Hepatocyte (in vitro differentiated cells): ENCODE data around the gene TCHP. TPM values are rescaled to one million over a fixed set of nuclear protein-coding genes. Genes with fewer than 3 reads are reported as not detected.

Experiments
- DNase-seq: peaks from one replicate; pipeline ENCODE4 v3.0.0-alpha.2; 2016; ENCODE audit warnings: low spot score
- H2AFZ ChIP-seq: fragments of 200-600 bp; sonication (generic); 2 replicates; pipeline ENCODE4 v1.6.0; 2016; ENCODE audit warnings: antibody characterized with exemption, mild to moderate bottlenecking
- H3K27ac ChIP-seq: fragments of 200-600 bp; sonication (generic); 2 replicates; pipeline ENCODE4 v1.5.1; 2016; ENCODE audit warnings: mild to moderate bottlenecking
- H3K27me3 ChIP-seq: fragments of 200-600 bp; sonication (generic); 2 replicates; pipeline ENCODE4 v1.6.1; 2016
- H3K36me3 ChIP-seq: fragments of 200-600 bp; sonication (generic); replicated peaks from 2 replicates; pipeline ENCODE4 v1.5.1; 2016; ENCODE audit warnings: low read depth; ENCODE audit not compliant: insufficient read depth
- H3K4me1 ChIP-seq: fragments of 200-600 bp; sonication (generic); 2 replicates; pipeline ENCODE4 v1.5.1; 2016; ENCODE audit warnings: mild to moderate bottlenecking, moderate library complexity; ENCODE audit not compliant: insufficient read depth
- H3K4me2 ChIP-seq: fragments of 200-600 bp; sonication (generic); 2 replicates; pipeline ENCODE4 v1.6.0; 2016
- H3K4me3 ChIP-seq: fragments of 200-600 bp; sonication (generic); 2 replicates; pipeline ENCODE4 v1.5.1; 2016; ENCODE audit warnings: mild to moderate bottlenecking
- H3K79me2 ChIP-seq: fragments of 200-600 bp; sonication (generic); 2 replicates; pipeline ENCODE4 v1.6.0; 2017; ENCODE audit warnings: mild to moderate bottlenecking
- H3K9me2 ChIP-seq: fragments of 200-600 bp; sonication (generic); replicated peaks from 2 replicates; pipeline ENCODE4 v1.6.0; 2017; ENCODE audit warnings: mild to moderate bottlenecking; ENCODE audit not compliant: insufficient read depth
- H3K9me3 ChIP-seq: fragments of 200-600 bp; sonication (generic); 2 replicates; pipeline ENCODE4 v1.5.1; 2016; ENCODE audit warnings: low read depth, mild to moderate bottlenecking
- H4K20me1 ChIP-seq: fragments of 200-600 bp; sonication (generic); 2 replicates; pipeline ENCODE4 v1.6.0; 2016; ENCODE audit warnings: mild to moderate bottlenecking; ENCODE audit not compliant: insufficient read depth, poor library complexity, severe bottlenecking
- EZH2 ChIP-seq: fragments of 200-600 bp; sonication (generic); IDR thresholded peaks from 2 replicates; pipeline ENCODE4 v1.6.1; 2016; ENCODE audit warnings: antibody characterized with exemption, mild to moderate bottlenecking, borderline replicate concordance
- EZH2phosphoT487 ChIP-seq: fragments of 200-600 bp; sonication (generic); IDR thresholded peaks from one replicate; pipeline ENCODE4 v1.6.1; 2018; ENCODE audit warnings: antibody characterized with exemption, mild to moderate bottlenecking, low read depth, moderate library complexity; ENCODE audit not compliant: unreplicated experiment, severe bottlenecking
- WGBS: methylation state at CpG from one replicate; pipeline ENCODE4 v1.1.6; 2016; ENCODE audit warnings: low lambda C conversion rate; ENCODE audit errors: missing lambda C conversion rate; 5-methylcytosine and 5-hydroxymethylcytosine counted together
- polyA plus RNA-seq: library from polyadenylated mRNA; unstranded; fragments of >200 nt; fragmentation: Nextera tagmentation; extraction: Ambion mirVana; gene quantifications from 2 replicates; pipeline ENCODE4 v1.2.1, GENCODE V29; 2016
- total RNA-seq: library from RNA; depleted of rRNA; stranded (reverse); fragments of >200 nt; gene quantifications from 2 replicates; pipeline ENCODE4 v1.2.3, GENCODE V29; 2014
- TF ChIP-seq, protein P1 (sequence below): fragments of 200-600 bp; sonication (generic); IDR thresholded peaks from 2 replicates; pipeline ENCODE4 v1.5.1; 2016; ENCODE audit warnings: antibody characterized with exemption, mild to moderate bottlenecking; ENCODE audit not compliant: poor library complexity

Gene TCHP
- total and polyA plus RNA-seq, 2 experiments from 2014 or later: 5.5 to 8.0 TPM

GRCh38 chr12:109943811-109944210 is 43.7 kb downstream of the TCHP start:
- 93% methylated on average over 7 of the region's 7 CpGs for WGBS
- TF ChIP-seq EZH2: no peak
- TF ChIP-seq, protein P1, sequence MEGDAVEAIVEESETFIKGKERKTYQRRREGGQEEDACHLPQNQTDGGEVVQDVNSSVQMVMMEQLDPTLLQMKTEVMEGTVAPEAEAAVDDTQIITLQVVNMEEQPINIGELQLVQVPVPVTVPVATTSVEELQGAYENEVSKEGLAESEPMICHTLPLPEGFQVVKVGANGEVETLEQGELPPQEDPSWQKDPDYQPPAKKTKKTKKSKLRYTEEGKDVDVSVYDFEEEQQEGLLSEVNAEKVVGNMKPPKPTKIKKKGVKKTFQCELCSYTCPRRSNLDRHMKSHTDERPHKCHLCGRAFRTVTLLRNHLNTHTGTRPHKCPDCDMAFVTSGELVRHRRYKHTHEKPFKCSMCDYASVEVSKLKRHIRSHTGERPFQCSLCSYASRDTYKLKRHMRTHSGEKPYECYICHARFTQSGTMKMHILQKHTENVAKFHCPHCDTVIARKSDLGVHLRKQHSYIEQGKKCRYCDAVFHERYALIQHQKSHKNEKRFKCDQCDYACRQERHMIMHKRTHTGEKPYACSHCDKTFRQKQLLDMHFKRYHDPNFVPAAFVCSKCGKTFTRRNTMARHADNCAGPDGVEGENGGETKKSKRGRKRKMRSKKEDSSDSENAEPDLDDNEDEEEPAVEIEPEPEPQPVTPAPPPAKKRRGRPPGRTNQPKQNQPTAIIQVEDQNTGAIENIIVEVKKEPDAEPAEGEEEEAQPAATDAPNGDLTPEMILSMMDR: no peak
- no peak for TF ChIP-seq EZH2phosphoT487
- no peak overlapping the region for H3K27ac ChIP-seq
- H3K4me2 ChIP-seq: no peak overlapping the region
- no peaks in the 10 kb centered on the region for H4K20me1 ChIP-seq
- no peak overlapping the region for H3K4me3 ChIP-seq
- H2AFZ ChIP-seq: no peak overlapping the region
- peaks cover 12% of the 10 kb centered on the region for H3K4me1 ChIP-seq
- no peaks in the 10 kb centered on the region for H3K27me3 ChIP-seq
- H3K9me2 ChIP-seq: no peaks in the 10 kb centered on the region
- no peaks in the 10 kb centered on the region for H3K9me3 ChIP-seq
- H3K79me2 ChIP-seq: no peaks in the 10 kb centered on the region
- DNase-seq: no peak
- no peaks in the 10 kb centered on the region for H3K36me3 ChIP-seq

DNA sequence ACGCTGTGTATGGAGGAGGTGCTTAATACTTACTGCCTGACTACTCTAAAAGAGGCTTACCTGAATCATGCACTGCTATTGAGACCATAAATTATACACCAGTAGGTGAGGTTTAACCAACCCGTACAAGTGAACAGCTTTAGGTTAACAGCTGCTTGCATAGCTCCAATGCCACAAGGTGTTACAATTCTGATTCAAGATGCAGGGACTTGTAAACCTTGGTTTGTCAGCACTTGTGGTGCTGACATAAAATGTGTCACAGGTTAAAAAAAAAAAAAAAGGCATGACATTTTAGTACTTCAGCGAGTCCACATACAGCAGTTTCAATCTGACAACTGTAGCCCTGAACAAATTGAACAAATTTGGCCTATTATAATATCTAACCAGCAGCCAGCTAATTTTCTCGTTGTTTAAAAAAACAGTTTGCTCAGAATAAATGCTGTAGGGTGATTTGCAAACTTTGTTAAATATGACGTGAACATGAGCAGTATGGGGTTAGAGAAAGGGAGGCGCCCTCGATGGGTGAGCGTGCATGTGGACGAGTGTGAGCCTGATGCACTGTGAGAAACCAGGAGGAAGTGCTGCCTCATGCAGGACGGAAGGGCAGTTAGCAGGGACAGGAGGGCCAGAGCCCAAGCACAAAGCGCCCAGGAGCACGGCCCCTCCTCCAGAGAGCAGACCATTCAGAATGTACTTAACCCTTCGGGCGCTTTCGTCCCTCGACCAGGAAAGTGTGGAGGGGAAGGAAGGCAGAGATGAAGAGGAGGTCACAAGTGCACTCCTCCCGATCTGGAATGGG is 44.7 kb downstream of the TCHP start:
- no peak for DNase-seq
- WGBS: 40% methylated on average over 17 of the region's 17 CpGs
- H3K27ac ChIP-seq: no peak overlapping the region

DNA sequence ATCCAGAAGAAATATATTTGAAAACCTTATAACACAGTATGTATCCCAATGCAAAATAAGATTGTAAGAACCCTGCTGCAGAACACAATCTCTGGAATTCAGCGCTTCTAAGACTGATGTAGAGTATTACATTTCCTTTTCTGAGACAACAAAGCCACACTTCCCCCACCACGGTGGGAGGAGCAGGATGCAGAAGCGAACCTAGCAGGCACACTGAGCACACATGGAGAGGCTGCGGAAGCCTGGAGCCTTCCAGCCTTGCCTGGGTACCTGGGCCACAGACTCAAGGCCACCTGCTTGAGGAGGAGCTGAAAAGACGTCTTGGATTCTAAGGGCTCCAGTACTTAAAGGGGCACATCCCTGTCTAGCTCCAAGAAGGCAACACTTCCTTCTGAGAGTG is 46.4 kb downstream of the TCHP start:
- H3K4me3 ChIP-seq: no peak overlapping the region
- no peak for DNase-seq
- no peaks in the 10 kb centered on the region for H4K20me1 ChIP-seq
- no peaks in the 10 kb centered on the region for H3K9me3 ChIP-seq
- no peaks in the 10 kb centered on the region for H3K27me3 ChIP-seq
- H2AFZ ChIP-seq: no peak overlapping the region
- no peak overlapping the region for H3K27ac ChIP-seq
- H3K9me2 ChIP-seq: no peaks in the 10 kb centered on the region
- peaks cover 27% of the 10 kb centered on the region for H3K4me1 ChIP-seq
- no peaks in the 10 kb centered on the region for H3K36me3 ChIP-seq
- TF ChIP-seq EZH2: no peak
- TF ChIP-seq EZH2phosphoT487: no peak
- TF ChIP-seq, protein P1: no peak
- H3K4me2 ChIP-seq: no peak overlapping the region
- WGBS: 37% methylated on average over 5 of the region's 5 CpGs
- H3K79me2 ChIP-seq: no peaks in the 10 kb centered on the region

More for the DNA sequence above, 44.7 kb downstream of the TCHP start:
- H3K4me1 ChIP-seq: peaks cover 20% of the 10 kb centered on the region
- H3K36me3 ChIP-seq: no peaks in the 10 kb centered on the region
- no peaks in the 10 kb centered on the region for H3K79me2 ChIP-seq
- H2AFZ ChIP-seq: no peak overlapping the region
- H3K27me3 ChIP-seq: no peaks in the 10 kb centered on the region
- no peaks in the 10 kb centered on the region for H4K20me1 ChIP-seq
- TF ChIP-seq, protein P1: no peak
- TF ChIP-seq EZH2phosphoT487 (no peak), EZH2 (no peak)
- no peaks in the 10 kb centered on the region for H3K9me3 ChIP-seq
- H3K4me3 ChIP-seq: no peak overlapping the region
- H3K4me2 ChIP-seq: no peak overlapping the region
- no peaks in the 10 kb centered on the region for H3K9me2 ChIP-seq
